IMR-90 (cell line): ENCODE data around the gene KCNMB3. TPM values are rescaled to one million over a fixed set of nuclear protein-coding genes. Genes with fewer than 3 reads are reported as not detected.

Experiments used
- ATAC-seq: fragments of 200-7000 bp; cut with Tn5 transposase; 2 replicates; pipeline ENCODE4 v1.9.1; 2020; ENCODE audit warnings: low read depth, mild to moderate bottlenecking, moderate library complexity
- BruUV-seq: library from RNA; stranded (reverse); fragments of 400-500 nt; replicated peaks from 2 replicates; lab custom pipeline; 2021; lab: Mats Ljungman, UMichigan
- CTCF ChIA-PET: fragments of 300-600 bp; formaldehyde crosslinking; extraction: SDS; loops from one replicate; lab custom pipeline; 2021; ENCODE audit warnings: antibody characterized with exemption; lab: Yijun Ruan, JAX
- POLR2A ChIA-PET: fragments of 300-600 bp; sonication (Branson Sonifier 250); formaldehyde crosslinking; loops from one replicate; lab custom pipeline; 2022; ENCODE audit warnings: antibody characterized with exemption; ENCODE audit not compliant: unreplicated experiment; lab: Charles Lee
- DNase-seq: peaks from one replicate; pipeline ENCODE4 v3.0.0; 2013
- H2AFZ ChIP-seq: replicated peaks from 2 replicates; pipeline ENCODE3; 2013; ENCODE audit warnings: low read length, mild to moderate bottlenecking; ENCODE audit not compliant: poor library complexity
- H2AK5ac ChIP-seq: 2 replicates; pipeline ENCODE4 v1.6.1; 2013; ENCODE audit warnings: low read depth, low read length, inconsistent platforms
- H2AK9ac ChIP-seq: replicated peaks from 2 replicates; pipeline ENCODE3; 2013; ENCODE audit warnings: mild to moderate bottlenecking, low read depth, low read length, moderate library complexity; ENCODE audit not compliant: poor library complexity
- H2BK120ac ChIP-seq: 2 replicates; pipeline ENCODE4 v1.6.1; 2013; ENCODE audit warnings: low read depth, low read length, inconsistent platforms
- H2BK15ac ChIP-seq: 3 replicates; pipeline ENCODE4 v1.6.1; 2013; ENCODE audit warnings: low read depth, low read length, inconsistent platforms
- H2BK20ac ChIP-seq: 2 replicates; pipeline ENCODE4 v1.6.1; 2013; ENCODE audit warnings: low read depth, mild to moderate bottlenecking, inconsistent platforms, low read length, moderate library complexity
- H2BK5ac ChIP-seq: 2 replicates; pipeline ENCODE4 v1.6.1; 2013; ENCODE audit warnings: mild to moderate bottlenecking, low read depth, low read length, inconsistent platforms; ENCODE audit not compliant: poor library complexity, severe bottlenecking
- H3K14ac ChIP-seq: replicated peaks from 2 replicates; pipeline ENCODE4 v1.6.1; 2013; ENCODE audit warnings: low read depth, low read length, inconsistent platforms
- H3K18ac ChIP-seq: 2 replicates; pipeline ENCODE4 v1.6.1; 2013; ENCODE audit warnings: low read depth, low read length, control low read depth
- H3K23ac ChIP-seq: 2 replicates; pipeline ENCODE4 v1.6.1; 2013; ENCODE audit warnings: low read depth, low read length, inconsistent platforms
- H3K27ac ChIP-seq: 2 replicates; pipeline ENCODE4 v1.5.1; 2013; ENCODE audit warnings: mild to moderate bottlenecking, control low read depth, low read length; ENCODE audit not compliant: insufficient read depth
- H3K27me3 ChIP-seq: 2 replicates; pipeline ENCODE4 v1.6.1; 2013; ENCODE audit warnings: low read length; ENCODE audit not compliant: control insufficient read depth, insufficient read depth
- H3K36me3 ChIP-seq: 2 replicates; pipeline ENCODE4 v1.6.1; 2013; ENCODE audit warnings: low read length, mixed read lengths; ENCODE audit not compliant: control insufficient read depth, insufficient read depth
- H3K4ac ChIP-seq: 2 replicates; pipeline ENCODE4 v1.6.1; 2013; ENCODE audit warnings: low read depth, low read length, inconsistent platforms
- H3K4me1 ChIP-seq: 2 replicates; pipeline ENCODE4 v1.6.1; 2013; ENCODE audit warnings: low read length, mixed read lengths; ENCODE audit not compliant: control insufficient read depth, insufficient read depth
- H3K4me2 ChIP-seq: 2 replicates; pipeline ENCODE4 v1.6.1; 2013; ENCODE audit warnings: low read depth, mild to moderate bottlenecking, control low read depth, low read length, moderate library complexity
- H3K4me3 ChIP-seq: 2 replicates; pipeline ENCODE4 v1.5.1; 2013; ENCODE audit warnings: low read depth, mild to moderate bottlenecking, control low read depth, low read length, moderate library complexity; ENCODE audit not compliant: insufficient read depth
- H3K56ac ChIP-seq: 2 replicates; pipeline ENCODE4 v1.6.1; 2013; ENCODE audit warnings: low read length, inconsistent platforms; ENCODE audit not compliant: insufficient read depth; ENCODE audit errors: extremely low read depth
- H3K79me1 ChIP-seq, 2 experiments: 2 replicates each; pipeline ENCODE4 v1.6.1; 2013; ENCODE audit warnings: low read length in 2 of 2, inconsistent platforms in 1 of 2, low read depth in 1 of 2
- H3K9ac ChIP-seq: 2 replicates; pipeline ENCODE4 v1.6.1; 2013; ENCODE audit warnings: low read depth, low read length, control low read depth
- H3K9me1 ChIP-seq: 2 replicates; pipeline ENCODE4 v1.6.1; 2013; ENCODE audit warnings: low read length, inconsistent platforms; ENCODE audit not compliant: insufficient read depth
- H3K9me3 ChIP-seq: 2 replicates; pipeline ENCODE4 v1.6.1; 2013; ENCODE audit warnings: low read length; ENCODE audit not compliant: control insufficient read depth, insufficient read depth
- H4K20me1 ChIP-seq: 2 replicates; pipeline ENCODE4 v1.6.1; 2013; ENCODE audit warnings: low read length, inconsistent platforms; ENCODE audit not compliant: insufficient read depth
- H4K5ac ChIP-seq: 2 replicates; pipeline ENCODE4 v1.6.1; 2013; ENCODE audit warnings: mild to moderate bottlenecking, low read depth, low read length, control low read depth
- H4K8ac ChIP-seq, 2 experiments: 2 replicates each; pipeline ENCODE4 v1.6.1; 2013; ENCODE audit warnings: low read depth in 2 of 2, low read length in 2 of 2, control low read depth in 1 of 2, inconsistent platforms in 1 of 2
- H4K91ac ChIP-seq: 2 replicates; pipeline ENCODE4 v1.6.1; 2013; ENCODE audit warnings: low read depth, low read length, inconsistent platforms; ENCODE audit not compliant: insufficient read depth
- BHLHE40 ChIP-seq: fragments of 150-350 bp; IDR thresholded peaks from 2 replicates; pipeline ENCODE4 v1.6.1; 2016; ENCODE audit warnings: mild to moderate bottlenecking, low read depth, low read length
- CEBPB ChIP-seq: IDR thresholded peaks from 2 replicates; pipeline ENCODE4 v1.6.1; 2012; ENCODE audit warnings: low read depth, low read length, improper control_type of control experiment
- CHD1 ChIP-seq: IDR thresholded peaks from 2 replicates; pipeline ENCODE4 v1.6.1; 2012; ENCODE audit warnings: low read depth, low read length, improper control_type of control experiment
- CTCF ChIP-seq: conservative IDR thresholded peaks from 2 replicates; pipeline ENCODE4 v1.5.1; 2012; ENCODE audit warnings: mild to moderate bottlenecking, low read depth, low read length, improper control_type of control experiment
- ELK1 ChIP-seq: fragments of 150-350 bp; IDR thresholded peaks from 2 replicates; pipeline ENCODE4 v1.6.1; 2016; ENCODE audit warnings: low read depth, mild to moderate bottlenecking, low read length, moderate library complexity, borderline replicate concordance
- FOS ChIP-seq: fragments of 150-350 bp; IDR thresholded peaks from 2 replicates; pipeline ENCODE4 v1.6.1; 2016; ENCODE audit warnings: low read depth, low read length
- MAFK ChIP-seq: IDR thresholded peaks from 2 replicates; pipeline ENCODE4 v1.6.1; 2012; ENCODE audit warnings: low read depth, low read length, improper control_type of control experiment
- MAZ ChIP-seq: IDR thresholded peaks from 2 replicates; pipeline ENCODE4 v1.6.1; 2012; ENCODE audit warnings: low read depth, mild to moderate bottlenecking, low read length, improper control_type of control experiment, moderate library complexity, borderline replicate concordance
- MXI1 ChIP-seq: IDR thresholded peaks from 2 replicates; pipeline ENCODE4 v1.6.1; 2012; ENCODE audit warnings: low read depth, mild to moderate bottlenecking, low read length, moderate library complexity, borderline replicate concordance
- NFE2L2 ChIP-seq: fragments of 150-350 bp; IDR thresholded peaks from 2 replicates; pipeline ENCODE4 v1.6.1; 2016; ENCODE audit warnings: low read depth, mild to moderate bottlenecking, low read length
- POLR2A ChIP-seq: IDR thresholded peaks from 2 replicates; pipeline ENCODE4 v1.6.1; 2012; ENCODE audit warnings: mild to moderate bottlenecking, low read depth, low read length
- RAD21 ChIP-seq: IDR thresholded peaks from 2 replicates; pipeline ENCODE4 v1.6.1; 2012; ENCODE audit warnings: low read length, improper control_type of control experiment
- RCOR1 ChIP-seq: IDR thresholded peaks from 2 replicates; pipeline ENCODE4 v1.6.1; 2012; ENCODE audit warnings: mild to moderate bottlenecking, low read length, improper control_type of control experiment; ENCODE audit not compliant: insufficient replicate concordance
- RFX5 ChIP-seq: IDR thresholded peaks from 2 replicates; pipeline ENCODE4 v1.8.0; 2012; ENCODE audit warnings: low read depth, mild to moderate bottlenecking, low read length, moderate library complexity
- SMC3 ChIP-seq: fragments of 150-350 bp; IDR thresholded peaks from 2 replicates; pipeline ENCODE4 v1.6.1; 2016; ENCODE audit warnings: low read depth, mild to moderate bottlenecking, antibody characterized with exemption, low read length, moderate library complexity
- WGBS, 2 experiments: methylation state at CpG; one replicate each; pipeline versions ENCODE4 v1.1.5 to v1.1.7; 2013; ENCODE audit warnings: missing lambda C conversion rate in 2 of 2; ENCODE audit not compliant: insufficient read length in 1 of 2; ENCODE audit errors: extremely low coverage in 2 of 2; 5-methylcytosine and 5-hydroxymethylcytosine counted together
- dilution Hi-C: fragments of 300-500 bp; cut with HindIII; formaldehyde crosslinking; loops from one replicate; pipeline ENCODE4 v1.14.3; 2018; ENCODE audit warnings: low sequenced_read_pairs; ENCODE audit not compliant: unreplicated experiment
- in situ Hi-C: fragments of 300-500 bp; cut with MboI; formaldehyde crosslinking; loops from 3 replicates; pipeline ENCODE4 v1.14.3; 2019; ENCODE audit warnings: low sequenced_read_pairs, inconsistent platforms, mixed read lengths
- intact Hi-C: fragments of 100-400 bp; cut with micrococcal nuclease; formaldehyde crosslinking; loops from 2 replicates; pipeline ENCODE4 v1.10.0; 2022
- polyA plus RNA-seq, 3 experiments: library from polyadenylated mRNA; depleted of rRNA; stranded (reverse); fragments of >200 nt; gene quantifications; 2 replicates each; pipeline ENCODE4 v1.2.3, GENCODE V29; 2012; ENCODE audit warnings: low replicate concordance in 1 of 3
- total RNA-seq: library from RNA; depleted of rRNA; stranded (reverse); fragments of >200 nt; gene quantifications from 2 replicates; pipeline ENCODE4 v1.2.3, GENCODE V29; 2012
- TF ChIP-seq, protein P1 (sequence below): fragments of 150-350 bp; IDR thresholded peaks from 2 replicates; pipeline ENCODE4 v1.6.1; 2017; ENCODE audit warnings: mild to moderate bottlenecking, antibody characterized with exemption, low read length, low read depth

KCNMB3 gene
- total and polyA plus RNA-seq, 2 of the 4 experiments (the other 2 are of a cell fraction): 0.72 to 1.2 TPM

DNA sequence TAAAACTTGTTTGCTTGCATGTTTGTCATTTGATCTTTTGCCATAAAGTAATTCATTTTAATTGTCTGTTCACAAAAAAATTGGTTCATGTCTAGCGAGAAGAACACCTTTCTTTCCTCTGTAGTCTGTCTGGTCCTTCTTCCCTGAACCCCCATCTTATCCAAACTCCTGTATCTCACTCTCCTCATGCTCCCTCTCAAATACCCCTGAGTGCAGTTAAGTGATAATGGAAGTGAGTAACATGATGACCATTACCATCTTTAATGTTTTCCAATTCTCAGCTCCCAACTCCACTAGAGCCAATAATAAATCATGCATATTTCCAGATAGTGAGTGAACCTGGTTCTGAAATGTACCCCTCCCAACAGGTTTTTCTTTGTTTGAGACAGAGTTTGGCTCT lies 14.2 kb upstream of the KCNMB3 start:
- no TSS peak for BruUV-seq
- intact Hi-C loops: no loop called here
- Histone ChIP-seq H2AK5ac (no peak overlapping the region), H2BK20ac (no peak overlapping the region), H3K9me3 (peaks cover under 1% of the 10 kb centered on the region; the same call in 1 of the 2 replicates), H3K27ac (no peak overlapping the region), H2BK15ac (no peak overlapping the region), H4K91ac (no peak overlapping the region), H4K20me1 (no peaks in the 10 kb centered on the region), H3K36me3 (no peaks in the 10 kb centered on the region), H3K79me1 (no peaks in the 10 kb centered on the region), H3K4ac (no peak overlapping the region), H2AFZ (no peak overlapping the region), H3K4me1 (peaks cover 2% of the 10 kb centered on the region; the same call in 1 of the 2 replicates), H2AK9ac (no peak overlapping the region), H3K4me3 (no peak overlapping the region), H4K8ac (no peak overlapping the region), H3K56ac (no peak overlapping the region), H3K9me1 (no peaks in the 10 kb centered on the region), H3K4me2 (no peak overlapping the region), H3K23ac (no peak overlapping the region), H2BK120ac (no peak overlapping the region), H3K27me3 (peaks cover 3% of the 10 kb centered on the region; the same call in 1 of the 2 replicates), H3K18ac (no peak overlapping the region), H3K9ac (no peak overlapping the region), H4K5ac (no peak overlapping the region), H2BK5ac (no peak overlapping the region), H3K14ac (no peak overlapping the region)
- TF ChIP-seq CTCF (no peak), ELK1 (no peak), RFX5 (no peak), FOS (no peak), CEBPB (no peak), NFE2L2 (no peak), MXI1 (no peak), RAD21 (no peak), CHD1 (no peak), POLR2A (no peak), SMC3 (no peak), MAFK (no peak), MAZ (no peak), RCOR1 (no peak), BHLHE40 (no peak)
- TF ChIP-seq, protein P1, sequence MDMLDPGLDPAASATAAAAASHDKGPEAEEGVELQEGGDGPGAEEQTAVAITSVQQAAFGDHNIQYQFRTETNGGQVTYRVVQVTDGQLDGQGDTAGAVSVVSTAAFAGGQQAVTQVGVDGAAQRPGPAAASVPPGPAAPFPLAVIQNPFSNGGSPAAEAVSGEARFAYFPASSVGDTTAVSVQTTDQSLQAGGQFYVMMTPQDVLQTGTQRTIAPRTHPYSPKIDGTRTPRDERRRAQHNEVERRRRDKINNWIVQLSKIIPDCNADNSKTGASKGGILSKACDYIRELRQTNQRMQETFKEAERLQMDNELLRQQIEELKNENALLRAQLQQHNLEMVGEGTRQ: no peak
- ChIA-PET POLR2A (no interaction called here), CTCF (no interaction called here)
- ATAC-seq: no peak
- in situ Hi-C loops: no loop called here
- dilution Hi-C loops: no loop called here
- no peak for DNase-seq
- no CpG with 5 or more reads among the region's 1 CpG for WGBS, 2 experiments
